Mucosa of gallbladder (tissue), 1 donor: ENCODE results near the gene NEO1. TPM values are rescaled to one million over a fixed set of nuclear protein-coding genes. Genes with fewer than 3 reads are reported as not detected.

Experiments
- DNase-seq: peaks from one replicate; pipeline ENCODE4 v3.0.0-alpha.2; 2020; ENCODE audit warnings: low spot score
- total RNA-seq: library from RNA; stranded (reverse); gene quantifications from one replicate; pipeline ENCODE4 v1.2.1, GENCODE V29; 2021
- donor health status: DM: no; HTN: no; CAD: no.

The NEO1 gene
- total RNA-seq, 1 donor from 2014 or later, result 92.8 TPM

- no peak for DNase-seq
These were observed 256.0 kb downstream of the NEO1 start for GRCh38 chr15:73308305-73308704.

- DNase-seq, result no peak
These were observed 261.6 kb downstream of the NEO1 start for GRCh38 chr15:73313861-73314260.

GRCh38 chr15:73317651-73318462, 265.6 kb downstream of the NEO1 start:
- DNase-seq, result no peak

- no peak for DNase-seq
These were observed 266.4 kb downstream of the NEO1 start for GRCh38 chr15:73318463-73319351.

GRCh38 chr15:73319460-73320245, 267.4 kb downstream of the NEO1 start:
- DNase-seq, result no peak

- DNase-seq, result no peak
These were observed 268.4 kb downstream of the NEO1 start for GRCh38 chr15:73320619-73321180.

GRCh38 chr15:73321496-73322450, 269.5 kb downstream of the NEO1 start:
- DNase-seq, result no peak

- DNase-seq, result no peak
These were observed 270.6 kb downstream of the NEO1 start for GRCh38 chr15:73322665-73323373.

GRCh38 chr15:73323374-73323955, 271.2 kb downstream of the NEO1 start:
- no peak for DNase-seq

- DNase-seq, result no peak
These were observed 271.7 kb downstream of the NEO1 start for GRCh38 chr15:73323956-73324355.

GRCh38 chr15:73324496-73325170, 272.4 kb downstream of the NEO1 start:
- no peak for DNase-seq

GRCh38 chr15:73325191-73325861, 273.1 kb downstream of the NEO1 start:
- DNase-seq, result no peak

- DNase-seq, result no peak
These were observed 273.9 kb downstream of the NEO1 start for GRCh38 chr15:73326157-73326556.

- DNase-seq, result no peak
These were observed 276.0 kb downstream of the NEO1 start for GRCh38 chr15:73328149-73328820.

GRCh38 chr15:73328981-73329380, 276.7 kb downstream of the NEO1 start:
- DNase-seq, result no peak

- DNase-seq, result no peak
These were observed 277.4 kb downstream of the NEO1 start for GRCh38 chr15:73329501-73330200.
